HG02970 (cell line): ENCODE results near the gene PAQR8.

Source experiments
- ATAC-seq: cut with Tn5 transposase; IDR thresholded peaks from one replicate; pipeline ENCODE4 v1.9.1; 2021; ENCODE audit warnings: mild to moderate bottlenecking, moderate library complexity, moderate number of reproducible peaks; ENCODE audit not compliant: unreplicated experiment, low FRiP score

Gene PAQR8

DNA sequence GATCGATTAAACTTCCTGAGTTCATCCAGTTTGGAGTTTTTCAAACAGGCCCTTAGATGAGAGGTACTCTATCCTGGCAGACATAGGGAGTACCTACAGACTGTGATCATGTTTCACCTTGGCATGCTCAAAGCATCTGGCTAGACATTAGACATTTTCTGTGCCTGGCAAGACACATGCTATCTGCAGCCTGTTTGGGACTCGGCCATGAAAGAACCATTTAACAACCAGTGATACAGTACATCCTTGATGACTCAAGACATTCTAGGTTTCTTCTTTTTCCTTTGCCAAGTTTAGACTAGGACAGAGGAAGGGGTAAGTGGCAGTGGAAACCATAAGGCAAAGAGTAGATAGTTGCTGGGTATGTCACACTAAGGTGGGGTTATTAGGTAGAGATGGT is 15.4 kb upstream of the PAQR8 start:
- ATAC-seq, result no peak

DNA sequence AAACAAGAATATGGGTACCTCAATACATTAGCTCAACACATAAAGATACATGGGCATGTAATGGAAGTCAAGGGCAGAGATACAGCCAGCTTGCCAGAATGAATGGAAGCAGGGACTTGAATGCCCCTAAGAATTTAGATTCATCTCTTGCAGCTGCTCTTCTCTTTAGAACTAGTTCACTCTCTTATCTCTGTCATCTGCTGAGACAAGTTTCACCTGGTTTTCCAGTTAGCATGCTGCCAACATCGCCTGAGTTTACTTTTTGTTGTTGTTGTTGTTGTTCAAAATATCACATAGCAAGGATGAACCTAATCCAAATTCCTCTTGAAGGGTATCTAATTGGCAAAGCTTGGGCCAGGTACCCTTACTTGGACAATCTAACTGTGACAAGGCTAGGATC is 14.1 kb upstream of the PAQR8 start:
- no peak for ATAC-seq

- ATAC-seq, result no peak
Observed at GRCh38 chr6:52351879-52352238, 10.1 kb upstream of the PAQR8 start.

DNA sequence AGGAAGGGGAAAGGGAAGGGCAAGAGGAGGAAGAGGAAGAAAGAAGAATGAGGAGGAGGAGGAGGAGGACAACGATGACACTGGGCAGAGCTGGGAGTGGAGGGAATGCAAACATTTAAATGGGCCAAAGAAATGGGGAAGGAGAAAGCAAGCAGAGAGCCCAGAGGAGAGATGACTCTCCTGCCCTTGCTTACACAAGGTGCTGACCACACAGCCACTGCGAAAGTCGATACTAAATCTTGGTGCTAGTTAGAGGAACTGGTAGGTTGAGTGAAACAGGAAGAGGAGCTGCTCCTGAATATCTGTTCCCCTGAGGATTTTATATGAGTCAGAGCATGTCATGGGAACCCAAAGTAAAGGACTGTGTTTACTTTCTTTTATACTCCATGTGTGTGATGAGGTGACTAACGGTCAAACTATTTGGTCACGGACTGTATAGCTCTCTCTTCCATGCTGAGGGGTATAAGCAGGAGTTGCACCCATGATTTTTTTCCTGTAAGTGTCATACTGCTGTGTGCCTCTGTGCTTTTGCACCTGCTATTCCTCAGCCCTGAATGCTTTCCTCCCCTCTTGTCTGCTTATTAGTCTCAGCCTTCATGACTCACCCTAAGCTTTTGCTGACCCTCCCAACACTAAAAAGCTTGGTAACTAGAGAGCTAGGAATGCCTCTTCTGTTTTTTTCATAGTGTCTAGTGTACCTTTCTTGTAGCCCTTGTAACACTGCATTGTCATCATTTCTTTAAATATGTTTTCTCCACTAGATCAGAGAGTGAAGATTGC is 9.5 kb upstream of the PAQR8 start:
- ATAC-seq, result peak; percentile 83

DNA sequence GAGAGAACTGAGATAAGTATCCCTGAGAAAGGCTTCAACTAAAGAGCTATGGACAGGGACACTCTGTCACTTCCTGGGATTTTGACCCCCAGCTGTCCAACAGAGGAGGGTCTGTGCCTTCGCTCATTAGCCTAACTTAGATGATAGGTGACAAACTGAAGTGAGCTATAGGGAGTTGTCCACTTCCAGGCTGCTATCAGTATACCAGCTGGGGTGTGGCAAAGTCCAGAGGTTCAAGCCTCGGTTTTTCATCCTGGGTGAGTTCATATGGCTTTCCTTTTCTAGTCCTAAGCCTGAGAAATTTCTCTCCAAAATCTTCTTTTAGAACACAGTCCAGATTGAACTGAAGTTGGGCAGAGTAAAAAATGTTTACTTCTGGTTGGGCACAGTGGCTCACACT is 5.9 kb upstream of the PAQR8 start:
- ATAC-seq, result no peak

- ATAC-seq, result no peak
Observed at GRCh38 chr6:52359403-52359802, 2.5 kb upstream of the PAQR8 start.

- ATAC-seq, result no peak
Observed at GRCh38 chr6:52360028-52360427, 1.9 kb upstream of the PAQR8 start.

DNA sequence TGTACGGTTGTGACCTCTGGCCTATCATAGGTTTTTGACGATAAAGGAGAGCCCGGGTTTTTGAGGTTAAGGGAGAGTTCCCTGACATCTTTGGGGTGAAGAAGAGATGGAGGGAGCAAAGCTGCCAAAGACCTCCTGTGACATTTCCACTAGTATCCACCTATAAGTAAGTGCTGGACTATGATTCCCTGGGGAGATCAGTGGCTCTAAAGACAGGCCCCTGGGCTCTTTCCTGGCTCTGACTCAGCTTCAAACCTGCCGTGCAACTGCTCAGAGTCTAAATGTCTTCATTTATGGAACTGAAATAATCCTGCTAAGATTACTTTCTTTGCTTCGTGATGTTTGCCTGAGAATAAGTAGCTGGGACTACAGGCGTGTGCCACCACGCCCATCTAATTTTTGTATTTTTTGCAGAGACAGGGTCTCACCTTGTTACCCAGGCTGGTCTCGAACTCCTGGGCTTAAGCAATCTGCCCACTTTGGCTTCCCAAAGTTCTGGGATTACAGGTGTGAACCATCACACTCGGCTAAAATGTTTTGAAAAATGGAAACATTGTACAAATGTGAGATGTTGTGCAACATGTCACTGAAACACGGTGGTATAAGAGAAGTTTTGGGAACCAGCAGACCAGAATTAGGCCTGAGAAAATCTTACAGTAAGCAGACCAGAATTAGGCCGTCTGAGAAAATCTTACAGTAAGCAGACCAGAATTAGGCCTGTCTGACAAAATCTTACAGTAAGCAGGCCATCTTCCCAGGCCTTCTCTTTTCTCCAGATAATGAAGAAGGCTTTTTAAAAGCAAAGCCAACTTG is 1.1 kb upstream of the PAQR8 start:
- ATAC-seq, result no peak

- no peak for ATAC-seq
Observed at GRCh38 chr6:52361414-52361944, 472 bp upstream of the PAQR8 start.

DNA sequence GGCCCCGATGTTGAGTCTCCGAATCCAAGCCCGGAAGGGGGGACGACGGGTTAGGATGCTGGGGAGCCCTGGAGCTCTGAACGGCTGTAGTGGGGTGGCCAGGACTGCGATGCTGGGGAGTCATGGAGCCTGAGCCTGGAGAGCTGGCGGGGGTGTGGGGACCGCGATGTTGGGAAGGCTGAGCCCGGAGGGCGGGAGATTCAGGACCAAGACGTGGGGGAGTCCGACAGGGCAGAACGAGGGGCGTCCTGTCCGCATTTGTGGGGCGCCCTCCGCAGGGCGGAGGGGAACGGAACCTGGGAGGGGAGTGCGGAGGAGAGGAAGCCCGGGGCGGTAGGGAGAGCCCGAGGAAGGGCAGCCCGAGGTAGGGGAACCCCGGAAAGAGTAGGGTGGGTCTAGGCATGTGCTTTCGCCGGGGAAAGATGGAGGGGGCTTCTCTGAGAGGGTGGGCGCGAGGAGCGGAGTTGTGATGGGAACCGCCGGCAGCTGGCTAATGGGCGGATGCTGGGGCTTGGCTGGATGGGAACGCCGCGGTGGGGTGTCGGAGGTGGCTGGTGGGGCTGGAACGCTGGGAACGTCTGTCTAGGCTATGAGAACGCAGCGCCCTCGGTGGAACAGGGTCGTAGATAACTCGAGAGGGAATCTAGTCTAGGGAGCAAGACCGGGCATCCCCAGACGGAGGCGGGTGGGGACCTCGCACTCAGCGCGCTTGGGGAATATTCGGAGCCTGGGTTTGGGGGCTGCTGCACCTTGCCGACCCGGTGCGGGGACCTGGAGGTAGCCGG is 684 bp downstream of the PAQR8 start:
- ATAC-seq, result peak; percentile 32

DNA sequence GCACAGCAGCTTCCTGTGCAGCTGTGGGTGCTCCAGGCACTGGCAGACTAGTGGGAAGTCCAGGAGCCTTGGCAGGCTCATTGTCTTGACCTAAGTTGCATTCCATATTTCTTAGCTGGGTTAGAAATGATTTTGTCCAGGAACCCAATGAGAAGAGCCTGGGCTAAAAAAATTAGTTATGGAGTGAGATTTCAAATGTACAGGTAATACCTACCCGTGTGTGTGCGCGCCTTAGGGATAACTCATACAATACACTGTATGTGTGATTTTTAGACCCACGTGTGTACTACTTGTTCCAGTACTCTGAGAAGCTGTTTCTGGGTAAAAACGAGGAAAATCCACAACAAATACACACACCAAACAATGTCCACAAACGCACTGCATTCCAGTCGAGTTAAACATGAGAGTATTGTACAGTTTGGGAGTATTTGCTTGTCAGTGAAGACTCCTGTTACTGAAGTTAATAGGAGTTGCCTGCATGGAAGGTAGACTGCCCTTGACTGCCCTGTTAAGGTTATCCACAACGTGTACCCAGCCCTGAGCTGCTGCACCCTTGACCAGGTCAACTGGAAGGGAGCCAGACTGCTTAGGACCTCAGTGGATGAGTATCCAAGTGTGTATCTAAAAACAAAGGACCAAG is 1.4 kb downstream of the PAQR8 start:
- no peak for ATAC-seq

DNA sequence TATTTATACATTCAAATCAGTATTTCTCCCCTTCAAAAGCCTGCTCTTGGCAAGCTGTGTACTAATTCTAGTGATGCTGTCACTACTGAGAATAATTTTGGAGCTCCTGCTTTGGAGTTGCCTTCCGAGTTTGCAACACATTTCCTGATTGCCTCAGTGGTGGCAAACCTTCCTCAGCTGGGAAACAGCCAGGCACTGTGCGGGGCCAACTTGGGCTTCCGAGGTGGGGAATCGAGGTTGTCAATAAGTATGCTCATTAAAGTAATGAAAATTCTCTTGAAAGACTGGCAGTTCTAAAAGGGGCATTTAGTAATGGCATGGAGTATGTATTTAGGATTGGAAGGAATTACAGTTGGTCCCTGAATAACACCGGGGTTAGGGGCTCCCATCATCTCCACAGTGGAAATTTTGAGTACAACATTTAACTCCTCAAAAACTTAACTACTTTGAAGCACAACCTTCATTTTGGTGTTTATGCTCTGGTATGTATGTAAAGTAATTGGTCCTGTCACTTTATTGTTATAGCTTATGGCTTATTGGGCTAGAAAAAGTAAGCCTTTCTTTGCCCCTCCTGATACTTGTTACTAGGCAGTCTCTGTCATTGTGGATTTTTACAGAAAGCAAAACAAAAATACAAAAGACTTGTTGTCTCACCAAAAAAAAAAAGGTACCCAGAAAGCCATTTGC is 2.7 kb downstream of the PAQR8 start:
- no peak for ATAC-seq

GRCh38 chr6:52365317-52365716 is 3.4 kb downstream of the PAQR8 start:
- ATAC-seq, result no peak

GRCh38 chr6:52365866-52366540 is 4.1 kb downstream of the PAQR8 start:
- ATAC-seq, result no peak

- no peak for ATAC-seq
Observed at GRCh38 chr6:52368002-52368401, 6.1 kb downstream of the PAQR8 start.

- no peak for ATAC-seq
Observed at GRCh38 chr6:52369234-52369633, 7.3 kb downstream of the PAQR8 start.

DNA sequence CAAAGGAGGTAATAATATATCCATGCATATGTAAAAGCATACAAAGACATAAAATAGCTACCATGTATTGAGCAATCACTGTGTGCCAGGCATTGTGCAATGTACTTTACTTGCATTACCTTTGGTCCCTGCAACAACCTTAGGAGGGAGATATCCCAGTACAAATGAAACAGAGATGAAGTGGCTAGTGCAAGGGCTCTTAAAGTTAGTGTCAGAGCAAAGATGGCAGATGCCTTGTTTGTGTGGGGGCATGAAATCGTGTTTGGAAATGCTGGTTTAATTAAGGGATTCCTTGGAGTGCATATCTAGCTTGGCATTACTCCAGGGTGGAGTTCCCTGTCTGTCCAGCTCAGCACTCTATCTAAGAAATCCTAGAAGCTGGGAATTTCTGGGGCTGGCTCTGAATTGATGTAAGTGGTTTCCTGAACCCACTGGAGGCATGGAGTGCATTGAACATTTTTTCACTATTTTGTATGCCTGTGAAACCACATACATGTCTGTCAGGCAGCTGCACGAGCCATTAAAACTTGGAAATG is 9.8 kb downstream of the PAQR8 start:
- ATAC-seq, result no peak

DNA sequence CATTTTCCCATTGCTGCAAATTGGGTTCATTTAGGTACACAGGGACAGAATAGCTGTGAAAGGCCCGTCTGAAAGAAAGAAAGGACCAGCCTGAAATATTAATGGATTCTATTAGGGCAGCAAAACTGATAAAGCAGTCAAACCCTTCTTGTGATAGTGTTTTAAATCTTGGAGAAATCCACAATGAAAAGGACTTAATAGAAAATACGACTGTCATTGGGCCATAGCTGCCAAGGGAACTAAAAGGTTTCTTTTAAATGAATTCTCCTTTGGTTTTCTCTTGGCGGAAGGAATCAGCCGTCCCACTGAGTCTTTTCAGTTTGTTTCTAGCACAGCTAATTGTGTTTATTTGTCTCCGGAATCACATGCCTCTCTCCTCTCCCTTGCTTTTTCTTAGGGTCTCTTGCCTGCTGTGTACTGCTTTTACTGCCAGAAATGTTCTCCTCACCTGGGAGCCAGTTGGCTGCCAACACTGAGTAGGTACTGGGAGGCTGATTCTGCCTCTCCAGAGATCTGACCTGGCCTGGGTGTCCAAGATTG is 11.3 kb downstream of the PAQR8 start:
- no peak for ATAC-seq

- no peak for ATAC-seq
Observed at GRCh38 chr6:52374247-52374646, 12.3 kb downstream of the PAQR8 start.
